Measurements from ENCODE around the gene DEFB119.
"Not testable (repeated sequence)": the region's sequence is repeated elsewhere in the genome, so short reads cannot be mapped to it uniquely, and the experiment has no call there.

Gene DEFB119, protein sequence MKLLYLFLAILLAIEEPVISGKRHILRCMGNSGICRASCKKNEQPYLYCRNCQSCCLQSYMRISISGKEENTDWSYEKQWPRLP

DNA sequence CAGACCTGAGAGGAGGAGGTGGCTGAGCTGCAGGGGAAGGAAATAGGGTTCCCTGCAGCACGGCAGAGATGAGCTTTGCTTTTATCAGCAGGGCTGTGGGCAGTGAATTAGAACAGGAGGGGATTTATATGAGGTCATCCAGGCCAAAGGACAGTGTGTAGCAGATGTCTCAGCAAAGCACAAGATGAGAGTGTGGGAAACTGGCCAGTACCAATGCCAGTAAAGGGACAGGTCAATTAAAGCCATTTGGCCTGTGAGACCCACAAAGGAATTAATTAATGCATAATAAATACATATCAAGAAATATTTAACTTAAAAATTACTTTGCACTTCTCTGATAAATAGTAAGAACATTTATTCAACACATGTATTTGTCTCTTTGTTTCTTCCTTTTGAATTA is at the start of gene DEFB119:
DEFB119 (minus strand) TSS at position 101 of the 400 bp plus-strand sequence. CDS start 107 bp downstream, outside the sequence.
- TF ChIP-seq, protein P1, sequence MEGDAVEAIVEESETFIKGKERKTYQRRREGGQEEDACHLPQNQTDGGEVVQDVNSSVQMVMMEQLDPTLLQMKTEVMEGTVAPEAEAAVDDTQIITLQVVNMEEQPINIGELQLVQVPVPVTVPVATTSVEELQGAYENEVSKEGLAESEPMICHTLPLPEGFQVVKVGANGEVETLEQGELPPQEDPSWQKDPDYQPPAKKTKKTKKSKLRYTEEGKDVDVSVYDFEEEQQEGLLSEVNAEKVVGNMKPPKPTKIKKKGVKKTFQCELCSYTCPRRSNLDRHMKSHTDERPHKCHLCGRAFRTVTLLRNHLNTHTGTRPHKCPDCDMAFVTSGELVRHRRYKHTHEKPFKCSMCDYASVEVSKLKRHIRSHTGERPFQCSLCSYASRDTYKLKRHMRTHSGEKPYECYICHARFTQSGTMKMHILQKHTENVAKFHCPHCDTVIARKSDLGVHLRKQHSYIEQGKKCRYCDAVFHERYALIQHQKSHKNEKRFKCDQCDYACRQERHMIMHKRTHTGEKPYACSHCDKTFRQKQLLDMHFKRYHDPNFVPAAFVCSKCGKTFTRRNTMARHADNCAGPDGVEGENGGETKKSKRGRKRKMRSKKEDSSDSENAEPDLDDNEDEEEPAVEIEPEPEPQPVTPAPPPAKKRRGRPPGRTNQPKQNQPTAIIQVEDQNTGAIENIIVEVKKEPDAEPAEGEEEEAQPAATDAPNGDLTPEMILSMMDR (IDR thresholded peaks at IDR 0.05; ENCODE audit: extremely low read depth, missing control alignments): no peak
- DNase-seq (ENCODE audit: low spot score): no peak

DNA sequence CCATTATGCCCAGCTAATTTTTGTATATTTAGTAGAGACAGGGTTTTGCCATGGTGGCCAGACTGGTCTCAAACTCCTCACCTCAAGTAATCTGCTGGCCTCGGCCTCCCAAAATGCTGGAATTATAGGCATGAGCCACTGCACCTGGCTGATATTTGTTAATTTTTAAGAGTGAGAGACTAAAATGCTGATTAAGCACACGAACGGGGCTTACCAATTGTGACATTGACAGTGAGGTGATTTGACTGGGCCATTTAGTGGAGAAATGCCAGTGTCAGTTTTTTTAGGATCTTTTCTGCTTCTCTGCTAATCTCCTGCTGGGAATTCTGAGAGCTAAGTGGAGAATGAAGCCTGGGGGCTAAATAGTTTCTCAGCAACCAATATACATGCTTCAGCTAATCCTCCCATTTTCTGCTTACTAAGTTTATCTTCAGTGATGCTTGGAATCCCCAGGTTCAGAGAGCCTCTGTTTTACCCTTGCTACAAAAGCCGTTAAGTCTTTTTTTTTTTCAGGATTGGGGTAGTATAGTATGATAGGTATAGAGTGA is 40.3 kb upstream of the DEFB119 start:
- no peak for DNase-seq (ENCODE audit: low spot score)

DNA sequence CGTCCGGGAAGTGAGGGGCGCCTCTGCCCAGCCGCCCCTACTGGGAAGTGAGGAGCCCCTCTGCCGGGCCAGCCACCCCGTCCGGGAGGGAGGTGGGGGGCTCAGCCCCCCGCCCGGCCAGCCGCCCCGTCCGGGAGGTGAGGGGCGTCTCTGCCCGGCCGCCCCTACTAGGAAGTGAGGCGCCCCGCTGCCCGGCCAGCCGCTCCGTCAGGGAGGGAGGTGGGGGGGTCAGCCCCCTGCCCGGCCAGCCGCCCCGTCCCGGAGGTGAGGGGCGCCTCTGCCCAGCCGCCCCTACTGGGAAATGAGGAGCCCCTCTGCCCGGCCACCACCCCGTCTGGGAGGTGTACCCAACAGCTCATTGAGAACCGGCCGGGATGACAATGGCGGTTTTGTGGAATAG is 37.2 kb upstream of the DEFB119 start:
- DNase-seq (ENCODE audit: low spot score): not testable (repeated sequence)

More for the DNA sequence above, 40.3 kb upstream of the DEFB119 start:
- TF ChIP-seq, protein P1 (IDR thresholded peaks at IDR 0.05; ENCODE audit: extremely low read depth, missing control alignments): no peak

DNA sequence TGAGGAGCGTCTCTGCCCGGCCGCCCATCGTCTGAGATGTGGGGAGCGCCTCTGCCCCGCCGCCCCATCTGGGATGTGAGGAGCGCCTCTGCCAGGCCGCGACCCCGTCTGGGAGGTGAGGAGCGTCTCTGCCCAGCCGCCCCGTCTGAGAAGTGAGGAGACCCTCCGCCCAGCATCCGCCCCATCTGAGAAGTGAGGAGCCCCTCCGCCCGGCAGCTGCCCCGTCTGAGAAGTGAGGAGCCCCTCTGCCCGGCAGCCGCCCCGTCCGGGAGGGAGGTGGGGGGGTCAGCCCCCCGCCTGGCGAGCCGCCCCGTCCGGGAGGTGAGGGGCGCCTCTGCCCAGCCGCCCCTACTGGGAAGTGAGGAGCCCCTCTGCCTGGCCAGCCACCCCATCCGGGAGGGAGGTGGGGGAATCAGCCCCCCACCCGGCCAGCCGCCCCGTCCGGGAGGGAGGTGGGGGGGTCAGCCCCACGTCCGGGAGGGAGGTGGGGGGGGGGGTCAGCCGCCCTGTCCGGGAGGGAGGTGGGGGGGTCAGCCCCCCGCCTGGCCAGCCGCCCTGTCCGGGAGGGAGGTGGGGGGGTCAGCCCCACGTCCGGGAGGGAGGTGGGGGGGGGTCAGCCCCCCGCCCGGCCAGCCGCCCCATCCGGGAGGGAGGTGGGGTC is 36.6 kb upstream of the DEFB119 start:
- not testable (repeated sequence) for DNase-seq (ENCODE audit: low spot score)

DNA sequence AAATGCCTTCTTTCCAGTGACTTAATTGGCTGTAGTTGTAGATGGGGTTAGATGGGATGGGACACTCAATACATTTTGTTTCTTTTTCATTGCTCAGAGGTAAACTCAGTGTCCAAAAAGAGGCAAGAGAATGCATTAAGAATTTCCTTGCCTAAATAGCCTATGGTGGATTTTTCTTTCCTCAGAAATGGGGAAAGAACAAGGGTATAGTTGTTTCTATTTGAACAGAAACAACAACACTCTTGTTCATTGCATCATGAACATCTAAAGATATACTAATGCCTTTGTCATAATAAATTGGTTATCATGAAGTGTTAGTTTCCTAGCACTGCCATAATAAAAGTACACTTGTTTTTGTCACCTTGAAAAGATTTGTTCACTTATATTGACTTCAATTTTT is 35.4 kb upstream of the DEFB119 start:
- DNase-seq (ENCODE audit: low spot score): no peak
- TF ChIP-seq, protein P1 (IDR thresholded peaks at IDR 0.05; ENCODE audit: extremely low read depth, missing control alignments): no peak

DNA sequence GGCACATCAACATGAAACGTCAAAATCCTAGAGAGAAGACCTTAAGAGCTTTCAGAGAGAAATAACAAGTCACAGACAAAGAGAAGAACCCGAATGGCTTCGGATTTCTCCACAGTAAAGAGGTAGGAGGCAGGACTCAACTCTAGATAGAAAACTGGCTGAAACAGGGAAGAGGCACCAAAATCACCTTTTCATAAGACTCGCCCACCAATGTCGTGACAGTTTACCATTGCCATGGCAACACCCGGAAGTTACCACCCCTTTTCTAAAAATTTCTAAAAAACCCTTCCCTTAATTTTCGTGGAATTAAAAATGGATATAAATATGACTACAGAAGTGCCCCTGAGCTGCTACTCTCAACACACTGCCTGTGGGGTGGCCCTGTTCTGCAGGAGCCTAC is 27.9 kb upstream of the DEFB119 start:
- no peak for DNase-seq (ENCODE audit: low spot score)
- TF ChIP-seq, protein P1 (IDR thresholded peaks at IDR 0.05; ENCODE audit: extremely low read depth, missing control alignments): no peak

DNA sequence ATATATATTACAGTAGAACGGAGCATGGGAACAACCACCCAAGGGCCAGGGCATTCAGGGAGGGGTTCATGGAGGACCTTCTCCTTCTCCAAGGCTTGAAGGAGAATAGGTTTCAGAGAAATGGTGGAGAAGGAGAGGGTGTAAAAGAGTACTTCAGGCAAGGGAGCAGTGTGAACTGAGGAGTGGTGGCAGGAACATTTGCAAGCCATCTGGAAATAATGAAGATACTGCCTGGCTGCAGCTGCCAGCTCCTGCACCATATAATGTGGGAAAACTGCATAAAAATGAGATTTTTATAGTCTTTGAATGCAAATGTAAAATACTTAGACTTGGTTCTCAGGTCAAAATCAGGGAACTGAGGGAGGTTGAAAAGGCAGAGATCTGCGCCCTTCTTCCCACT is 25.3 kb upstream of the DEFB119 start:
- TF ChIP-seq, protein P1 (IDR thresholded peaks at IDR 0.05; ENCODE audit: extremely low read depth, missing control alignments): no peak

DNA sequence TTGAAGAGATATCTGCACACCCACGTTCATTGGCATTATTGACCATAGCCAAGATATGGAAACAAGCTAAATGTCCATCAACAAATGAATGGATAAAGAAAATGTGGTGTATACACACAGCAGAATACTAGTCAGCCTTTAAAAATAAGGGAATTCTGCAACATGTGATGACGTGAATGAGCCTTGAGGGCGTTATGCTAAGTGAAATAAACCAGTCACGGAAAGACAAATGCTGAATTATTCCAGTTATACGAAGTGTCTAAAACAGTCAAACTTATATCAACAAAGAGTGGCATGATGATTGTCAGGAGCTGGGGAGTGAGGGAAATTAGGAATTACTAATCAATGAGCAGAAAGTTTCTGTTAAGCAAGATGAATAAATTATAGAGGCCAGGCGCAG is 24.0 kb upstream of the DEFB119 start:
- no peak for DNase-seq (ENCODE audit: low spot score)
- TF ChIP-seq, protein P1 (IDR thresholded peaks at IDR 0.05; ENCODE audit: extremely low read depth, missing control alignments): no peak

More for the DNA sequence above, 25.3 kb upstream of the DEFB119 start:
- DNase-seq (ENCODE audit: low spot score): no peak
